Hippocampal formation (tissue), 2 donors: Measurements from ENCODE around the gene CCM2.

Experiments used
- DNase-seq, 2 donors: peaks; one replicate each; lab custom pipeline; 2025; lab: John Stamatoyannopoulos, UW

The CCM2 gene

GRCh38 chr7:45065031-45065995 is 65.3 kb downstream of the CCM2 start:
- no peak for DNase-seq

GRCh38 chr7:45066409-45066808 is 66.4 kb downstream of the CCM2 start:
- no peak for DNase-seq

- no peak for DNase-seq
Measured at GRCh38 chr7:45067582-45067981, 67.6 kb downstream of the CCM2 start.

- no peak for DNase-seq
Measured at GRCh38 chr7:45068236-45069023, 68.4 kb downstream of the CCM2 start.

- DNase-seq: no peak
Measured at GRCh38 chr7:45069444-45070253, 69.6 kb downstream of the CCM2 start.

- DNase-seq: no peak
Measured at GRCh38 chr7:45070254-45070642, 70.2 kb downstream of the CCM2 start.

- no peak for DNase-seq
Measured at GRCh38 chr7:45071528-45071927, 71.5 kb downstream of the CCM2 start.

- DNase-seq: no peak
Measured at GRCh38 chr7:45072131-45073030, 72.4 kb downstream of the CCM2 start.

GRCh38 chr7:45073031-45073785 is 73.2 kb downstream of the CCM2 start:
- DNase-seq: no peak

- no peak for DNase-seq
Measured at GRCh38 chr7:45073786-45074527, 74.0 kb downstream of the CCM2 start.

GRCh38 chr7:45074528-45075354 is 74.7 kb downstream of the CCM2 start:
- DNase-seq: no peak

GRCh38 chr7:45075355-45075644 is 75.3 kb downstream of the CCM2 start:
- no peak for DNase-seq

GRCh38 chr7:45075871-45076796 is 76.1 kb downstream of the CCM2 start:
- no peak for DNase-seq

GRCh38 chr7:45076946-45077345 is 76.9 kb downstream of the CCM2 start:
- DNase-seq: no peak

- no peak for DNase-seq
Measured at GRCh38 chr7:45077579-45077978, 77.6 kb downstream of the CCM2 start.

- DNase-seq: no peak
Measured at GRCh38 chr7:45078125-45078681, 78.2 kb downstream of the CCM2 start.

- DNase-seq: no peak
Measured at GRCh38 chr7:45080265-45080957, 80.4 kb downstream of the CCM2 start.
